HCT116 (cell line): ENCODE results near the gene RASAL2. TPM values are rescaled to one million over a fixed set of nuclear protein-coding genes. Genes with fewer than 3 reads are reported as not detected.

Experiments used
- ATAC-seq: fragments of 200-7000 bp; cut with Tn5 transposase; 2 replicates; pipeline ENCODE4 v1.9.1; 2020; ENCODE audit warnings: mild to moderate bottlenecking, moderate library complexity
- BruUV-seq: library from RNA; stranded (reverse); fragments of 400-500 nt; replicated peaks from 2 replicates; lab custom pipeline; 2021; lab: Mats Ljungman, UMichigan
- CTCF ChIA-PET: fragments of 300-600 bp; sonication (Branson Sonifier 250); formaldehyde crosslinking; loops from one replicate; lab custom pipeline; 2021; ENCODE audit warnings: antibody characterized with exemption; lab: Charles Lee
- POLR2A ChIA-PET: fragments of 300-600, 350-600 bp; sonication (Branson Sonifier 250); formaldehyde crosslinking; loops from one replicate; lab custom pipeline; 2021; ENCODE audit warnings: antibody characterized with exemption; lab: Charles Lee
- RAD21 ChIA-PET, 2 experiments: fragments of 300-600 bp; sonication (Branson Sonifier 250); formaldehyde crosslinking; loops; one replicate each; lab custom pipeline; 2023; ENCODE audit warnings: low total read pairs in 2 of 2; ENCODE audit not compliant: uncharacterized antibody in 2 of 2, unreplicated experiment in 2 of 2, low non-redundant PET in 1 of 2; lab: Charles Lee
- DNase-seq: peaks from one replicate; pipeline ENCODE4 v3.0.0-alpha.2; 2010; ENCODE audit warnings: low read depth, low spot score
- H2AFZ ChIP-seq: fragments of 200-600 bp; shearing (Covaris generic), sonication (generic); 2 replicates; pipeline ENCODE4 v1.6.1; 2017; ENCODE audit warnings: low read depth, mixed run types, mixed read lengths, antibody characterized with exemption, low read length; ENCODE audit not compliant: poor library complexity, severe bottlenecking
- H3K27ac ChIP-seq: 2 replicates; pipeline ENCODE4 v1.5.1; 2012; ENCODE audit warnings: low read depth, low read length
- H3K27me3 ChIP-seq: fragments of 200-600 bp; sonication (generic); 2 replicates; pipeline ENCODE4 v1.6.1; 2016; ENCODE audit warnings: mixed run types, low read length, mixed read lengths; ENCODE audit not compliant: insufficient read depth
- H3K36me3 ChIP-seq, 2 experiments: fragments of 200-500 bp in 1 of 2; fragments of 200-600 bp in 1 of 2; sonication (Bioruptor generic) in 1 of 2; sonication (generic) in 1 of 2; 2 replicates each; pipeline versions ENCODE4 v1.5.1 to v1.6.1; 2014 to 2016; ENCODE audit warnings: low read length in 2 of 2, inconsistent platforms in 1 of 2, mixed read lengths in 1 of 2, mixed run types in 1 of 2; ENCODE audit not compliant: insufficient read depth in 2 of 2, control insufficient read depth in 1 of 2
- H3K4me1 ChIP-seq, 2 experiments: fragments of 200-600 bp in 1 of 2; sonication (generic) in 1 of 2; 2 replicates each; pipeline versions ENCODE4 v1.5.1 to v1.6.1; 2012 to 2017; ENCODE audit warnings: low read length in 2 of 2, inconsistent platforms in 1 of 2, mild to moderate bottlenecking in 1 of 2, mixed read lengths in 1 of 2, mixed run types in 1 of 2, moderate library complexity in 1 of 2; ENCODE audit not compliant: insufficient read depth in 2 of 2, control insufficient read depth in 1 of 2
- H3K4me2 ChIP-seq: fragments of 200-600 bp; sonication (generic); 2 replicates; pipeline ENCODE4 v1.6.1; 2017; ENCODE audit warnings: mixed run types, low read length, mixed read lengths
- H3K4me3 ChIP-seq, 2 experiments: fragments of 200-600 bp in 1 of 2; sonication (generic) in 1 of 2; replicated peaks in 1 of 2; 2 replicates each; pipeline ENCODE4 v1.5.1; 2011 to 2016; ENCODE audit warnings: low read length in 2 of 2, control low read depth in 1 of 2, low read depth in 1 of 2, mild to moderate bottlenecking in 1 of 2, mixed read lengths in 1 of 2, mixed run types in 1 of 2
- H3K79me2 ChIP-seq: fragments of 200-600 bp; sonication (generic); 2 replicates; pipeline ENCODE4 v1.6.1; 2017; ENCODE audit warnings: mild to moderate bottlenecking, mixed run types, low read length, moderate library complexity, mixed read lengths; ENCODE audit not compliant: insufficient read depth
- H3K9ac ChIP-seq: fragments of 200-600 bp; sonication (generic); 2 replicates; pipeline ENCODE4 v1.6.1; 2016; ENCODE audit warnings: low read length, mixed read lengths
- H3K9me2 ChIP-seq: fragments of 200-600 bp; sonication (generic), shearing (Covaris generic); 2 replicates; pipeline ENCODE4 v1.6.1; 2017; ENCODE audit warnings: mixed run types, mild to moderate bottlenecking, moderate library complexity; ENCODE audit not compliant: insufficient read depth
- H3K9me3 ChIP-seq, 2 experiments: fragments of 200-500 bp in 1 of 2; fragments of 200-600 bp in 1 of 2; sonication (Bioruptor generic) in 1 of 2; sonication (generic) in 1 of 2; 2 replicates each; pipeline ENCODE4 v1.6.1; 2014 to 2017; ENCODE audit warnings: low read length in 2 of 2, mixed read lengths in 2 of 2, inconsistent platforms in 1 of 2, low read depth in 1 of 2, mild to moderate bottlenecking in 1 of 2, mixed run types in 1 of 2, moderate library complexity in 1 of 2; ENCODE audit not compliant: control insufficient read depth in 1 of 2, insufficient read depth in 1 of 2
- H4K20me1 ChIP-seq: fragments of 200-600 bp; sonication (generic), shearing (Covaris generic); 2 replicates; pipeline ENCODE4 v1.6.1; 2017; ENCODE audit warnings: mixed run types, mild to moderate bottlenecking, moderate library complexity; ENCODE audit not compliant: insufficient read depth
- CBX3 ChIP-seq: IDR thresholded peaks from 2 replicates; pipeline ENCODE4 v1.6.1; 2012; ENCODE audit warnings: low read depth
- ELF1 ChIP-seq: IDR thresholded peaks from 2 replicates; pipeline ENCODE4 v1.6.1; 2012; ENCODE audit warnings: low read depth, borderline replicate concordance
- FOSL1 ChIP-seq: IDR thresholded peaks from 2 replicates; pipeline ENCODE4 v1.6.1; 2012; ENCODE audit warnings: low read depth
- JUND ChIP-seq: IDR thresholded peaks from 2 replicates; pipeline ENCODE4 v1.6.1; 2012
- SP1 ChIP-seq: IDR thresholded peaks from 2 replicates; pipeline ENCODE4 v1.6.1; 2012; ENCODE audit warnings: low read depth
- ZNF274 ChIP-seq: fragments of 200-500 bp; sonication (Bioruptor generic); IDR thresholded peaks from 2 replicates; pipeline ENCODE4 v1.6.1; 2014; ENCODE audit warnings: mild to moderate bottlenecking, low read depth, low read length, inconsistent platforms
- intact Hi-C: fragments of 100-400 bp; cut with micrococcal nuclease; formaldehyde crosslinking; loops from 2 replicates; pipeline ENCODE4 v1.10.0; 2022
- total RNA-seq: library from RNA; stranded (reverse); gene quantifications from one replicate; pipeline ENCODE4 v1.2.1, GENCODE V29; 2021; ENCODE audit not compliant: unreplicated experiment
- TF ChIP-seq, protein P1 (sequence below): IDR thresholded peaks from 2 replicates; pipeline ENCODE4 v1.6.1; 2012
- TF ChIP-seq, protein P2 (sequence below), 3 experiments: fragments of 200-600 bp in 1 of 3; sonication (generic) in 1 of 3; IDR thresholded peaks in 2 of 3; conservative IDR thresholded peaks in 1 of 3; 2 replicates each; pipeline ENCODE4 v1.5.1; 2012 to 2017; ENCODE audit warnings: low read depth in 2 of 3, low read length in 2 of 3, antibody characterized with exemption in 1 of 3, borderline replicate concordance in 1 of 3, control low read depth in 1 of 3, mild to moderate bottlenecking in 1 of 3, mixed read lengths in 1 of 3, mixed run types in 1 of 3, moderate library complexity in 1 of 3; ENCODE audit not compliant: insufficient read depth in 1 of 3

The RASAL2 gene
- total RNA-seq, 1 experiment from 2014 or later: 11.7 TPM

DNA sequence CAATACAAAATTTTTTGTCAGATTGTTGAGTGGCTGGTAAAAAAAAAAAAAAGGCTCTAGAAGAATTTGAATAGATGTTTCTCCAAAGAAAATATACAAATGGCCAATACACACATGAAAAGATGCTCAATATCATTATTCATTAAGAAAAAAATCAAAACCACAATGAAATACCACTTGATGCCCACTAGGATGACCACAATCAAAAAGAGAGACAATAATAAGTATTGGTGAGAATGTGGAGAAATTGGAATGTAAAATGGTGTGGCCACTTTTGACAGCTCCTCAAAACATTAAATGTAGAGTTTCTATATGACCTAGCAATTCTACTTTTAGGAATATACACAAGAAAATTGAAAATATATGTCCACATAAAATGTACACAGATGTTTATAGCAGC is 302.9 kb downstream of the RASAL2 start:
- POLR2A ChIA-PET: no interaction called here

DNA sequence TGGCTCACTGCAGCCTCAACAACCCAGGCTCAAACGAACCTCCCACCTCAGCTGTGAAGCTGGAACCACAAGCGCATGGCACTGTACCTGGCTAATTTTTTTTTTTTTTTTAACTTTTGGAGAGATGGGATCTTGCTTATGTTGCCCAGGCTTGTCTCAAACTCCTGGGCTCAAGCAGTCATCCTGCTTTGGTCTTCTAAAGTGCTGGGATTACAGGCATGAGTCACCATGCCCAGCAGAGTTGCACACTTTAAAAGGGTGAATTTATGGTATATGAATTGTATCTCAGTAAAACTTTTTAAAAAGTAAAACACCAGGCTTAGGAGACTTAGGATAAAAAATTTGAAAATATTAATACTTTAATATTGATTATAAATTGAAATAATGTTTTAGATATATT is 303.8 kb downstream of the RASAL2 start:
- RAD21 ChIA-PET: no interaction called here
- H2AFZ ChIP-seq: no peak overlapping the region
- TF ChIP-seq SP1 (no peak; the same call in 1 of the 2 replicates), CBX3 (peak; percentile 46; the same call in 1 of the 2 replicates), FOSL1 (peak; percentile 24; the same call in 1 of the 2 replicates), ELF1 (no peak), JUND (0 out of 2 replicates have a peak, but pooled peaks have one; percentile 7)
- TF ChIP-seq, protein P1, sequence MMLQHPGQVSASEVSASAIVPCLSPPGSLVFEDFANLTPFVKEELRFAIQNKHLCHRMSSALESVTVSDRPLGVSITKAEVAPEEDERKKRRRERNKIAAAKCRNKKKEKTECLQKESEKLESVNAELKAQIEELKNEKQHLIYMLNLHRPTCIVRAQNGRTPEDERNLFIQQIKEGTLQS: no peak
- TF ChIP-seq, all 23 proteins: peak for 3
- no peak overlapping the region for H3K9ac ChIP-seq
- H3K9me3 ChIP-seq: no peaks in the 10 kb centered on the region
- POLR2A ChIA-PET: no interaction called here
- H3K4me3 ChIP-seq: no peak overlapping the region
- H4K20me1 ChIP-seq: no peaks in the 10 kb centered on the region
- H3K79me2 ChIP-seq: no peaks in the 10 kb centered on the region
- BruUV-seq: no TSS peak
- CTCF ChIA-PET: no interaction called here
- DNase-seq (no peak), ATAC-seq (peak; percentile 68)
- no peak overlapping the region; the same call in 1 of the 2 replicates for H3K27ac ChIP-seq
- peak overlapping the region; percentile 23; the same call in 1 of the 2 replicates for H3K4me2 ChIP-seq
- no peaks in the 10 kb centered on the region for H3K9me2 ChIP-seq
- no peaks in the 10 kb centered on the region for H3K36me3 ChIP-seq
- intact Hi-C loops: no loop called here
- no peaks in the 10 kb centered on the region for H3K27me3 ChIP-seq
- peaks cover 12 to 29% of the 10 kb centered on the region in 2 experiments for H3K4me1 ChIP-seq

More for the DNA sequence above, 302.9 kb downstream of the RASAL2 start:
- Histone ChIP-seq H3K36me3 (no peaks in the 10 kb centered on the region), H3K4me1 (peaks cover 12 to 29% of the 10 kb centered on the region in 2 experiments), H3K27ac (no peak overlapping the region)
- DNase-seq (no peak), ATAC-seq (no peak)
- ChIA-PET RAD21 (no interaction called here), CTCF (interaction anchor here (0.7 kb wide), 1 partner anchor 18 kb away, joined by 4 read pairs; no protein-coding TSS in a partner anchor)
- intact Hi-C loops: no loop called here
- TF ChIP-seq, protein P2, sequence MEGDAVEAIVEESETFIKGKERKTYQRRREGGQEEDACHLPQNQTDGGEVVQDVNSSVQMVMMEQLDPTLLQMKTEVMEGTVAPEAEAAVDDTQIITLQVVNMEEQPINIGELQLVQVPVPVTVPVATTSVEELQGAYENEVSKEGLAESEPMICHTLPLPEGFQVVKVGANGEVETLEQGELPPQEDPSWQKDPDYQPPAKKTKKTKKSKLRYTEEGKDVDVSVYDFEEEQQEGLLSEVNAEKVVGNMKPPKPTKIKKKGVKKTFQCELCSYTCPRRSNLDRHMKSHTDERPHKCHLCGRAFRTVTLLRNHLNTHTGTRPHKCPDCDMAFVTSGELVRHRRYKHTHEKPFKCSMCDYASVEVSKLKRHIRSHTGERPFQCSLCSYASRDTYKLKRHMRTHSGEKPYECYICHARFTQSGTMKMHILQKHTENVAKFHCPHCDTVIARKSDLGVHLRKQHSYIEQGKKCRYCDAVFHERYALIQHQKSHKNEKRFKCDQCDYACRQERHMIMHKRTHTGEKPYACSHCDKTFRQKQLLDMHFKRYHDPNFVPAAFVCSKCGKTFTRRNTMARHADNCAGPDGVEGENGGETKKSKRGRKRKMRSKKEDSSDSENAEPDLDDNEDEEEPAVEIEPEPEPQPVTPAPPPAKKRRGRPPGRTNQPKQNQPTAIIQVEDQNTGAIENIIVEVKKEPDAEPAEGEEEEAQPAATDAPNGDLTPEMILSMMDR (IDR thresholded peaks at IDR 0.05 in 2 of 3, conservative IDR thresholded peaks at IDR 0.05 in 1 of 3; ENCODE audit: borderline replicate concordance in 1 of 3, insufficient read depth in 1 of 3, low read depth in 2 of 3, low read length in 2 of 3): peak in 1 of 3 experiments; percentile 30; a peak in 1 of 6 replicates
- no peak for TF ChIP-seq ZNF274
- TF ChIP-seq, all 23 proteins: peak for 1
- Histone ChIP-seq H2AFZ (no peak overlapping the region), H3K4me2 (no peak overlapping the region), H3K79me2 (no peaks in the 10 kb centered on the region), H4K20me1 (no peaks in the 10 kb centered on the region), H3K9me3 (no peaks in the 10 kb centered on the region), H3K9me2 (no peaks in the 10 kb centered on the region), H3K27me3 (no peaks in the 10 kb centered on the region), H3K4me3 (no peak overlapping the region), H3K9ac (no peak overlapping the region)
- BruUV-seq: no TSS peak
